HEK293 (cell line): ENCODE results near the gene ZNF521.

ENCODE experiments used
- HOXC10 ChIP-seq: sonication (generic); formaldehyde crosslinking; IDR thresholded peaks from 2 replicates; pipeline ENCODE4 v1.8.1; 2023; ENCODE audit warnings: mild to moderate bottlenecking, missing genetic modification reagents
- KLF1 ChIP-seq: fragments of 450-650 bp; formaldehyde crosslinking; IDR thresholded peaks from 2 replicates; pipeline ENCODE4 v1.5.1; 2016; ENCODE audit warnings: missing biosample characterization, missing genetic modification characterization
- OVOL3 ChIP-seq: fragments of 450-650 bp; formaldehyde crosslinking; IDR thresholded peaks from 2 replicates; pipeline ENCODE4 v1.5.1; 2016; ENCODE audit warnings: missing biosample characterization, missing genetic modification characterization
- PRDM1 ChIP-seq: fragments of 450-650 bp; formaldehyde crosslinking; IDR thresholded peaks from 2 replicates; pipeline ENCODE4; 2016; ENCODE audit warnings: missing biosample characterization, missing genetic modification characterization
- SP3 ChIP-seq: fragments of 450-650 bp; formaldehyde crosslinking; IDR thresholded peaks from 2 replicates; pipeline ENCODE4 v1.5.1; 2016; ENCODE audit warnings: missing biosample characterization, missing genetic modification characterization
- YY1 ChIP-seq: fragments of 450-650 bp; formaldehyde crosslinking; IDR thresholded peaks from 2 replicates; pipeline ENCODE4 v1.5.1; 2018; ENCODE audit warnings: missing biosample characterization, missing genetic modification characterization
- ZBTB17 ChIP-seq: fragments of 450-650 bp; formaldehyde crosslinking; IDR thresholded peaks from 2 replicates; pipeline ENCODE4 v1.5.1; 2016; ENCODE audit warnings: missing biosample characterization, missing genetic modification characterization
- ZBTB48 ChIP-seq: fragments of 450-650 bp; formaldehyde crosslinking; IDR thresholded peaks from 2 replicates; pipeline ENCODE4 v1.5.1; 2016; ENCODE audit warnings: missing biosample characterization, missing genetic modification characterization
- ZNF157 ChIP-seq: fragments of 450-650 bp; formaldehyde crosslinking; IDR thresholded peaks from 2 replicates; pipeline ENCODE4 v1.5.1; 2016; ENCODE audit warnings: missing biosample characterization, missing genetic modification characterization
- ZNF274 ChIP-seq, 2 experiments: fragments of 200-500 bp in 1 of 2; fragments of 450-650 bp in 1 of 2; sonication (Bioruptor generic) in 1 of 2; formaldehyde crosslinking in 1 of 2; IDR thresholded peaks; 2 replicates each; pipeline versions ENCODE4 v1.5.1 to v1.6.1; 2014 to 2016; ENCODE audit warnings: borderline replicate concordance in 1 of 2, inconsistent platforms in 1 of 2, low read length in 1 of 2, missing biosample characterization in 1 of 2, missing genetic modification characterization in 1 of 2
- ZNF341 ChIP-seq: fragments of 450-650 bp; formaldehyde crosslinking; IDR thresholded peaks from 2 replicates; pipeline ENCODE4; 2016; ENCODE audit warnings: low read depth, missing biosample characterization, missing genetic modification characterization
- ZNF37A ChIP-seq: fragments of 450-650 bp; IDR thresholded peaks from 2 replicates; pipeline ENCODE4 v1.5.1; 2018; ENCODE audit warnings: missing biosample characterization, missing genetic modification characterization
- ZNF391 ChIP-seq: fragments of 450-650 bp; formaldehyde crosslinking; IDR thresholded peaks from 2 replicates; pipeline ENCODE4 v1.5.1; 2016; ENCODE audit warnings: low read depth, missing biosample characterization, missing genetic modification characterization, borderline replicate concordance
- ZNF433 ChIP-seq: fragments of 450-650 bp; formaldehyde crosslinking; IDR thresholded peaks from 2 replicates; pipeline ENCODE4 v1.5.1; 2016; ENCODE audit warnings: missing biosample characterization, missing genetic modification characterization, low read depth
- ZNF530 ChIP-seq: fragments of 450-650 bp; formaldehyde crosslinking; IDR thresholded peaks from 2 replicates; pipeline ENCODE4 v1.5.1; 2016; ENCODE audit warnings: low read depth, missing biosample characterization, missing genetic modification characterization
- ZNF571 ChIP-seq: fragments of 450-650 bp; formaldehyde crosslinking; IDR thresholded peaks from 2 replicates; pipeline ENCODE4 v1.5.0; 2017; ENCODE audit warnings: missing biosample characterization, missing genetic modification characterization
- ZNF585B ChIP-seq: fragments of 450-650 bp; formaldehyde crosslinking; IDR thresholded peaks from 2 replicates; pipeline ENCODE4 v1.5.1; 2016; ENCODE audit warnings: missing biosample characterization, missing genetic modification characterization
- ZNF600 ChIP-seq: fragments of 450-650 bp; formaldehyde crosslinking; IDR thresholded peaks from 2 replicates; pipeline ENCODE4 v1.5.1; 2016; ENCODE audit warnings: missing biosample characterization, missing genetic modification characterization
- ZNF629 ChIP-seq: fragments of 450-650 bp; formaldehyde crosslinking; IDR thresholded peaks from 2 replicates; pipeline ENCODE4 v1.5.1; 2017; ENCODE audit warnings: missing biosample characterization, missing genetic modification characterization
- ZNF664 ChIP-seq: fragments of 450-650 bp; formaldehyde crosslinking; IDR thresholded peaks from 2 replicates; pipeline ENCODE4 v1.5.1; 2016; ENCODE audit warnings: missing biosample characterization, missing genetic modification characterization
- ZNF670 ChIP-seq: fragments of 450-650 bp; formaldehyde crosslinking; IDR thresholded peaks from 2 replicates; pipeline ENCODE4 v1.5.1; 2016; ENCODE audit warnings: missing biosample characterization, missing genetic modification characterization, low read depth
- ZNF76 ChIP-seq: fragments of 450-650 bp; formaldehyde crosslinking; IDR thresholded peaks from 2 replicates; pipeline ENCODE4; 2016; ENCODE audit warnings: low read depth, missing biosample characterization, missing genetic modification characterization, borderline replicate concordance
- ZNF785 ChIP-seq: fragments of 450-650 bp; formaldehyde crosslinking; IDR thresholded peaks from 2 replicates; pipeline ENCODE4 v1.5.1; 2016; ENCODE audit warnings: missing biosample characterization, missing genetic modification characterization
- ZNF837 ChIP-seq: fragments of 450-650 bp; formaldehyde crosslinking; IDR thresholded peaks from 2 replicates; pipeline ENCODE4 v1.5.1; 2016; ENCODE audit warnings: missing biosample characterization, missing genetic modification characterization
- ZNF843 ChIP-seq: fragments of 450-650 bp; formaldehyde crosslinking; IDR thresholded peaks from 2 replicates; pipeline ENCODE4 v1.5.1; 2016; ENCODE audit warnings: missing biosample characterization, missing genetic modification characterization
- ZSCAN16 ChIP-seq: fragments of 450-650 bp; formaldehyde crosslinking; IDR thresholded peaks from 2 replicates; pipeline ENCODE4 v1.5.1; 2016; ENCODE audit warnings: missing biosample characterization, missing genetic modification characterization
- ZSCAN23 ChIP-seq: fragments of 450-650 bp; formaldehyde crosslinking; IDR thresholded peaks from 2 replicates; pipeline ENCODE4 v1.5.1; 2016; ENCODE audit warnings: missing biosample characterization, missing genetic modification characterization
- ZXDB ChIP-seq: fragments of 450-650 bp; formaldehyde crosslinking; IDR thresholded peaks from 2 replicates; pipeline ENCODE4 v1.5.1; 2016; ENCODE audit warnings: missing biosample characterization, missing genetic modification characterization
- TF ChIP-seq, protein P1 (sequence below): fragments of 450-650 bp; formaldehyde crosslinking; IDR thresholded peaks from 2 replicates; pipeline ENCODE4 v1.5.1; 2017; ENCODE audit warnings: missing biosample characterization, missing genetic modification characterization
- TF ChIP-seq, protein P2 (sequence below): fragments of 450-650 bp; formaldehyde crosslinking; optimal IDR thresholded peaks from 2 replicates; pipeline ENCODE3; 2016; ENCODE audit warnings: missing biosample characterization, mild to moderate bottlenecking, missing genetic modification characterization
- TF ChIP-seq, protein P3 (sequence below): fragments of 450-650 bp; formaldehyde crosslinking; IDR thresholded peaks from 2 replicates; pipeline ENCODE4 v1.5.1; 2016; ENCODE audit warnings: missing biosample characterization, missing genetic modification characterization
- TF ChIP-seq, protein P4 (sequence below): fragments of 450-650 bp; formaldehyde crosslinking; IDR thresholded peaks from 2 replicates; pipeline ENCODE4 v1.5.1; 2017; ENCODE audit warnings: missing biosample characterization, missing genetic modification characterization
- TF ChIP-seq, protein P5 (sequence below): fragments of 450-650 bp; formaldehyde crosslinking; IDR thresholded peaks from 2 replicates; pipeline ENCODE4 v1.5.1; 2016; ENCODE audit warnings: missing biosample characterization, missing genetic modification characterization
- TF ChIP-seq, protein P6 (sequence below): fragments of 450-650 bp; formaldehyde crosslinking; IDR thresholded peaks from 2 replicates; pipeline ENCODE4 v1.5.1; 2016; ENCODE audit warnings: missing biosample characterization, missing genetic modification characterization

The ZNF521 gene

DNA sequence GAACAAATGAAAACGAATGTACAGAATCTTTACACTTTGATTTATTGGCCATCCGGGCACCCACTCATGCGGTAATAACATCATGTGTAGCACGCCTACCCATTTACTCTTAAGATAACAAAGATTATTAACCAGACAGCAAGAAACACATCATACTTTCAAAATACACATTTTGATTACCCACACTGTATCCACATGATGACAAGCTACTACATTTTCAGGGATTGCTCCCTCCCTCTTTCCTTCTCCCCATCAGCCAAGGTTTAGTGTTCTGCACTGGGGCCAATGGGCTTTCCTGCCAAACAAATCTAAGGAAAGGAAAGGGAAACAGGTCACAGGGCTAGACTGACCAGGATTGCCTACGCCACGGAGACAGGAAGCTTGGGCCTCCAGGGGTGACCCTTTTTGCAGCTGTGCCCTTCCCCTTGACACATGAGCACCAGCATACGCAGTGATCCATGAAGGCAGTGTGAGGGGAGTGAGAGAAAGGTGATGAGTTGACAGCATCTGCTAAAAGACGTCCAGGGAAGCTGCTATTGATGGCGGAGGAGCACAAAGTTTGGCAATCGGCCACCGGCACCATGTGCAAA lies 76.5 kb downstream of the ZNF521 start (continued):
- no peak for TF ChIP-seq YY1 (tag by site-specific recombination)
- peak; percentile 57; the same call in 1 of the 2 replicates for TF ChIP-seq ZNF843 (tag by site-specific recombination)
- no peak for TF ChIP-seq KLF1
- no peak for TF ChIP-seq ZNF433 (tag by site-specific recombination)
- TF ChIP-seq ZSCAN16 (tag by site-specific recombination), result no peak
- no peak for TF ChIP-seq ZNF341 (tag by site-specific recombination)
- TF ChIP-seq, protein P1, sequence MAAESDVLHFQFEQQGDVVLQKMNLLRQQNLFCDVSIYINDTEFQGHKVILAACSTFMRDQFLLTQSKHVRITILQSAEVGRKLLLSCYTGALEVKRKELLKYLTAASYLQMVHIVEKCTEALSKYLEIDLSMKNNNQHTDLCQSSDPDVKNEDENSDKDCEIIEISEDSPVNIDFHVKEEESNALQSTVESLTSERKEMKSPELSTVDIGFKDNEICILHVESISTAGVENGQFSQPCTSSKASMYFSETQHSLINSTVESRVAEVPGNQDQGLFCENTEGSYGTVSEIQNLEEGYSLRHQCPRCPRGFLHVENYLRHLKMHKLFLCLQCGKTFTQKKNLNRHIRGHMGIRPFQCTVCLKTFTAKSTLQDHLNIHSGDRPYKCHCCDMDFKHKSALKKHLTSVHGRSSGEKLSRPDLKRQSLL (tag by site-specific recombination), result no peak
- no peak for TF ChIP-seq ZNF530 (tag by site-specific recombination)
- TF ChIP-seq, protein P2, sequence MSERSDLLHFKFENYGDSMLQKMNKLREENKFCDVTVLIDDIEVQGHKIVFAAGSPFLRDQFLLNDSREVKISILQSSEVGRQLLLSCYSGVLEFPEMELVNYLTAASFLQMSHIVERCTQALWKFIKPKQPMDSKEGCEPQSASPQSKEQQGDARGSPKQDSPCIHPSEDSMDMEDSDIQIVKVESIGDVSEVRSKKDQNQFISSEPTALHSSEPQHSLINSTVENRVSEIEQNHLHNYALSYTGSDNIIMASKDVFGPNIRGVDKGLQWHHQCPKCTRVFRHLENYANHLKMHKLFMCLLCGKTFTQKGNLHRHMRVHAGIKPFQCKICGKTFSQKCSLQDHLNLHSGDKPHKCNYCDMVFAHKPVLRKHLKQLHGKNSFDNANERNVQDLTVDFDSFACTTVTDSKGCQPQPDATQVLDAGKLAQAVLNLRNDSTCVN, result no peak
- 0 out of 2 replicates have a peak, but pooled peaks have one; percentile 14 for TF ChIP-seq SP3 (tag by site-specific recombination)
- TF ChIP-seq ZNF600 (tag by site-specific recombination), result peak; percentile 62; the same call in 1 of the 2 replicates
- TF ChIP-seq, protein P3, sequence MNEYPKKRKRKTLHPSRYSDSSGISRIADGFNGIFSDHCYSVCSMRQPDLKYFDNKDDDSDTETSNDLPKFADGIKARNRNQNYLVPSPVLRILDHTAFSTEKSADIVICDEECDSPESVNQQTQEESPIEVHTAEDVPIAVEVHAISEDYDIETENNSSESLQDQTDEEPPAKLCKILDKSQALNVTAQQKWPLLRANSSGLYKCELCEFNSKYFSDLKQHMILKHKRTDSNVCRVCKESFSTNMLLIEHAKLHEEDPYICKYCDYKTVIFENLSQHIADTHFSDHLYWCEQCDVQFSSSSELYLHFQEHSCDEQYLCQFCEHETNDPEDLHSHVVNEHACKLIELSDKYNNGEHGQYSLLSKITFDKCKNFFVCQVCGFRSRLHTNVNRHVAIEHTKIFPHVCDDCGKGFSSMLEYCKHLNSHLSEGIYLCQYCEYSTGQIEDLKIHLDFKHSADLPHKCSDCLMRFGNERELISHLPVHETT (tag by site-specific recombination), result no peak
- TF ChIP-seq ZNF629, result no peak; the same call in 1 of the 2 replicates
- peak; percentile 76 for TF ChIP-seq ZBTB17
- no peak for TF ChIP-seq ZNF37A
- no peak for TF ChIP-seq HOXC10
- no peak for TF ChIP-seq ZNF664 (tag by site-specific recombination)
- TF ChIP-seq OVOL3 (tag by site-specific recombination), result no peak
- TF ChIP-seq, protein P4, sequence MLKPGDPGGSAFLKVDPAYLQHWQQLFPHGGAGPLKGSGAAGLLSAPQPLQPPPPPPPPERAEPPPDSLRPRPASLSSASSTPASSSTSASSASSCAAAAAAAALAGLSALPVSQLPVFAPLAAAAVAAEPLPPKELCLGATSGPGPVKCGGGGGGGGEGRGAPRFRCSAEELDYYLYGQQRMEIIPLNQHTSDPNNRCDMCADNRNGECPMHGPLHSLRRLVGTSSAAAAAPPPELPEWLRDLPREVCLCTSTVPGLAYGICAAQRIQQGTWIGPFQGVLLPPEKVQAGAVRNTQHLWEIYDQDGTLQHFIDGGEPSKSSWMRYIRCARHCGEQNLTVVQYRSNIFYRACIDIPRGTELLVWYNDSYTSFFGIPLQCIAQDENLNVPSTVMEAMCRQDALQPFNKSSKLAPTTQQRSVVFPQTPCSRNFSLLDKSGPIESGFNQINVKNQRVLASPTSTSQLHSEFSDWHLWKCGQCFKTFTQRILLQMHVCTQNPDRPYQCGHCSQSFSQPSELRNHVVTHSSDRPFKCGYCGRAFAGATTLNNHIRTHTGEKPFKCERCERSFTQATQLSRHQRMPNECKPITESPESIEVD (tag by site-specific recombination), result peak; percentile 14
- TF ChIP-seq ZNF571 (tag by site-specific recombination), result no peak
- no peak for TF ChIP-seq ZBTB48 (tag by site-specific recombination)
- no peak for TF ChIP-seq ZNF391 (tag by site-specific recombination)
- no peak; the same call in 1 of the 2 replicates for TF ChIP-seq ZNF76 (tag by site-specific recombination)
- TF ChIP-seq, protein P5, sequence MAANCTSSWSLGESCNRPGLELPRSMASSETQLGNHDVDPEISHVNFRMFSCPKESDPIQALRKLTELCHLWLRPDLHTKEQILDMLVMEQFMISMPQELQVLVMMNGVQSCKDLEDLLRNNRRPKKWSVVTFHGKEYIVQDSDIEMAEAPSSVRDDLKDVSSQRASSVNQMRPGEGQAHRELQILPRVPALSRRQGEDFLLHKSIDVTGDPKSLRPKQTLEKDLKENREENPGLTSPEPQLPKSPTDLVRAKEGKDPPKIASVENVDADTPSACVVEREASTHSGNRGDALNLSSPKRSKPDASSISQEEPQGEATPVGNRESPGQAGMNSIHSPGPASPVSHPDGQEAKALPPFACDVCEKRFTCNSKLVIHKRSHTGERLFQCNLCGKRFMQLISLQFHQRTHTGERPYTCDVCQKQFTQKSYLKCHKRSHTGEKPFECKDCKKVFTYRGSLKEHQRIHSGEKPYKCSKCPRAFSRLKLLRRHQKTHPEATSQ (tag by site-specific recombination), result no peak
- TF ChIP-seq ZNF157 (tag by site-specific recombination), result no peak
- TF ChIP-seq, protein P6, sequence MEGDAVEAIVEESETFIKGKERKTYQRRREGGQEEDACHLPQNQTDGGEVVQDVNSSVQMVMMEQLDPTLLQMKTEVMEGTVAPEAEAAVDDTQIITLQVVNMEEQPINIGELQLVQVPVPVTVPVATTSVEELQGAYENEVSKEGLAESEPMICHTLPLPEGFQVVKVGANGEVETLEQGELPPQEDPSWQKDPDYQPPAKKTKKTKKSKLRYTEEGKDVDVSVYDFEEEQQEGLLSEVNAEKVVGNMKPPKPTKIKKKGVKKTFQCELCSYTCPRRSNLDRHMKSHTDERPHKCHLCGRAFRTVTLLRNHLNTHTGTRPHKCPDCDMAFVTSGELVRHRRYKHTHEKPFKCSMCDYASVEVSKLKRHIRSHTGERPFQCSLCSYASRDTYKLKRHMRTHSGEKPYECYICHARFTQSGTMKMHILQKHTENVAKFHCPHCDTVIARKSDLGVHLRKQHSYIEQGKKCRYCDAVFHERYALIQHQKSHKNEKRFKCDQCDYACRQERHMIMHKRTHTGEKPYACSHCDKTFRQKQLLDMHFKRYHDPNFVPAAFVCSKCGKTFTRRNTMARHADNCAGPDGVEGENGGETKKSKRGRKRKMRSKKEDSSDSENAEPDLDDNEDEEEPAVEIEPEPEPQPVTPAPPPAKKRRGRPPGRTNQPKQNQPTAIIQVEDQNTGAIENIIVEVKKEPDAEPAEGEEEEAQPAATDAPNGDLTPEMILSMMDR, result no peak
- TF ChIP-seq ZNF785 (tag by site-specific recombination), result no peak
- TF ChIP-seq ZSCAN23 (tag by site-specific recombination), result no peak
- TF ChIP-seq ZNF670 (tag by site-specific recombination), result no peak
- TF ChIP-seq ZNF837, result no peak
- TF ChIP-seq ZXDB (tag by site-specific recombination), result no peak
- TF ChIP-seq PRDM1 (tag by site-specific recombination), result no peak
- no peak for TF ChIP-seq ZNF274 (IDR thresholded peaks at IDR 0.05; ENCODE audit: low read length)
- no peak for TF ChIP-seq ZNF274 (tag by site-specific recombination; IDR thresholded peaks at IDR 0.05; ENCODE audit: borderline replicate concordance)
- TF ChIP-seq ZNF585B (tag by site-specific recombination), result no peak
